ENCODE results near the gene GP9.

DNA sequence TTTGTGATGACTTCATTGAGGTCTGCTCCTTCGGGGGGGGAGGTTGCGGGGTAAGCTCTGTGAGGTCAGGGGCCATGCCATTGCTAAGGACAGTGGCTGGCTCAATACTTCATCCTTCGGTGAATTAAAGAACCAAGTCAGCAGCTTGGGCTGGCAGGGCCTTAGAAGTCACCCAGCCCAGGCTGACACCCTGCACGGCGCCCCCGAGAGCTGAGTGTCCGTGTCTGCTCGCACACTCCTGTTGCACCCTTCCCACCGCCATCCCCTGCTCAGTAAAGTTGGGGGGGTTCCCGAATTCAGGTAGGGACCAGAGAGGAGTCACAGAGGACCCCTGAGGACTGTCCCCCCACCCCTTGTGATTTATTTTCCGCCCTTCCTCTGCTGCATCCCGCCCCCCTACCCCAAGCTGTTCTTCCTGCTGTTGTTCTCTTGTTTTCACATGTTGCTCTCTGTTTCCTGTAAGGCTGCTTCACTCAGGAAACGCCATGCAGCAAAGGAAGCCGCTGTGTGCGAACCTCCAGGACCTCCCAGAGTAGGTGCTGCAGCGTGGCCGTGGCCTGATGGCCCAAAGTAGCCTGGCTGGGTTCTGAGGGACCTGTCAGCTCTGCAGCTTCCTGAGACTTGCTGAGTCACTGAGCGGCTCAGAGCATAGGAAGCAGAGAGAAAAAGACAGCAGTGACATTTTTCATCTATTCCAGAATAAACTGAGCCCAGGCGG, 45.0 kb upstream of the GP9 start:
- no peak for TF ChIP-seq POLR2A (IDR thresholded peaks at IDR 0.05)
- TF ChIP-seq, protein P1, sequence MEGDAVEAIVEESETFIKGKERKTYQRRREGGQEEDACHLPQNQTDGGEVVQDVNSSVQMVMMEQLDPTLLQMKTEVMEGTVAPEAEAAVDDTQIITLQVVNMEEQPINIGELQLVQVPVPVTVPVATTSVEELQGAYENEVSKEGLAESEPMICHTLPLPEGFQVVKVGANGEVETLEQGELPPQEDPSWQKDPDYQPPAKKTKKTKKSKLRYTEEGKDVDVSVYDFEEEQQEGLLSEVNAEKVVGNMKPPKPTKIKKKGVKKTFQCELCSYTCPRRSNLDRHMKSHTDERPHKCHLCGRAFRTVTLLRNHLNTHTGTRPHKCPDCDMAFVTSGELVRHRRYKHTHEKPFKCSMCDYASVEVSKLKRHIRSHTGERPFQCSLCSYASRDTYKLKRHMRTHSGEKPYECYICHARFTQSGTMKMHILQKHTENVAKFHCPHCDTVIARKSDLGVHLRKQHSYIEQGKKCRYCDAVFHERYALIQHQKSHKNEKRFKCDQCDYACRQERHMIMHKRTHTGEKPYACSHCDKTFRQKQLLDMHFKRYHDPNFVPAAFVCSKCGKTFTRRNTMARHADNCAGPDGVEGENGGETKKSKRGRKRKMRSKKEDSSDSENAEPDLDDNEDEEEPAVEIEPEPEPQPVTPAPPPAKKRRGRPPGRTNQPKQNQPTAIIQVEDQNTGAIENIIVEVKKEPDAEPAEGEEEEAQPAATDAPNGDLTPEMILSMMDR (IDR thresholded peaks at IDR 0.05): no peak
